GM21825 (cell line): ENCODE results near the gene SOD1.
"Not testable (repeated sequence)": the region's sequence is repeated elsewhere in the genome, so short reads cannot be mapped to it uniquely, and the experiment has no call there.

Experiments
- ATAC-seq: cut with Tn5 transposase; IDR thresholded peaks from one replicate; pipeline ENCODE4 v1.9.1; 2021; ENCODE audit warnings: mild to moderate bottlenecking, moderate library complexity; ENCODE audit not compliant: unreplicated experiment

The SOD1 gene

DNA sequence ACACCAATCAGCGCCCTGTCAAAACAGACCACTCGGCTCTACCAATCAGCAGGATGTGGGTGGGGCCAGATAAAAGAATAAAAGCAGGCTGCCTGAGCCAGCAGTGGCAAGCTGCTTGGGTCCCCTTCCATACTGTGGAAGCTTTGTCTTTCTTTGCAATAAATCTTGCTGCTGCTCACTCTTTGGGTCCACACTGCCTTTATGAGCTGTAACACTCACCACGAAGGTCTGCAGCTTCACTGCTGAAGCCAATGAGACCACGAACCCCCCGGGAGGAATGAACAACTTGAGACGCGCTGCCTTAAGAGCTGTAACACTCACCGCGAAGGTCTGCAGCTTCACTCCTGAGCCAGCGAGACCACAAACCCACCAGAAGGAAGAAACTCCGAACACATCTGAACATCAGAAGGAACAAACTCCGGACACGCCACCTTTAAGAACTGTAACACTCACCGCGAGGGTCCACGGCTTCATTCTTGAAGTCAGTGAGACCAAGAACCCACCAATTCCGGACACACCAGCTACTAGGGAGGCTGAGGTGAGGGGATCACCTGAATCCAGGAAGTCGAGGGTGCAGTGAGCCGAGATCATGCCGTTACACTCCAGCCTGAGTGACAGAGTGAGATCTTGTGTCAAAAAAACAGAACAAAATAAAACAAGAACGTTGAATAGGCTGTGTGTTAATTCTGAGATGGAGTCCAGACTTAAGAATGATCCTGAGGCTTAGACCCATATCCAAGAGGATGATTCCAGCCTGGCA lies 4.5 kb upstream of the SOD1 start:
- not testable (repeated sequence) for ATAC-seq

DNA sequence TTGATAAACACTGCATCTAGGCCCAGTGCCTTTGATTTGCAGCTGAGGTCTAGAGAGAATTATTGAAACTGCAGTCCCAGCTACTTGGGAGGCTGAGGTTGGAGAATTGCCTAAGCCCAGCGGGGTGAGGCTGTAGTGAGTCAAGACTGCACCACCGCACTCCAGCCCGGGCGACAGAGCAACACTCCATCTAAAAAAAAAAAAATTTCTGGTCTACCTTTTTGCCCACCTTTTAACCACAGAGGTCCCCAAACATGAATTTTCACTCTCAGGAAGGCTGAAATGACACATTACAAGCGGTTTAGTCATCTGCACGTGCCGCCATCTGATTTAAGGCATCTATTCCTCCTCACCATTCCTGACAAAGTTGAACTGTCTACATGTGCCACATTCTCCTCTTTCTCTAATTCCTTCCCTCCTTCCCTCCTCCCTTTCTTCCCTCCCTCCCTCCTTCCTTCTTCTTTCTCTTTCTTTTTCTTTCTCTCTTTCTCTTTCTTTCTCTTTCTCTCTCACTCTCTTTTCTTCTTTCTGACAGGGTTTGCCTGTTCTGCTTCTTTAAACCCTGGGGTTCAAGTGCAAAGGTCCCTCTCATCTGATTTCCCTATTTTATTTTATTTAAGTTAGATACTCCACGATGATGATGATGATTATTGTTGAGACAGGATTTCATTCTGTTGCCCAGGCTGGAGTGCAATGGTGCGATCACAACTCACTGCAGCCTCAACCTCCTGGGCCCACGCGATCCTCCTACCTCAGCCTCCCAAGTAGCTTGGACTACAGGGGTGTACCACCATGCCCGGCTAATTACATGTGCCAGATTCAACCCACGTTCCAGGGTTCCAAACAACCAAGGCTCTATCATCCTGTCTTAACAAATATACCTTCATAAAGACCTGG lies 3.0 kb upstream of the SOD1 start:
- ATAC-seq: no peak

DNA sequence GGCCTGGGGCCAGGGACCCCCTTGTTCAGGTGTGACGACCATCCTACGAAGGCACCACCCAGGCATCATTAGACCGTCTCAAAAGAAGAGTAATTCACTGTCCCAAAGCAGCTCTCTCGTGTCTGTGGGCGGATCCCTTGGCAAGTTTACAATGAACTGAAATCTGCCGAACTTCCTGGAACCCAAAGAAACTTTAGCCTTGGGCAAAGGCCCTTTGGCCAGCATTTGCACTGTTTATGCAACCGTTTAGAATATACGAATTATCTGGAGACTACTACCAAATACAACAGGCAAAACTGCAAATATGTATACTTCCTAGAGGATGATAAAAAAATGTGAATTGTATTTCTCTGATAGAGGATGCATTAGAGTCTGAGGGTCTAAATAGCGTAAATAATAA lies 1.4 kb upstream of the SOD1 start:
- no peak for ATAC-seq

DNA sequence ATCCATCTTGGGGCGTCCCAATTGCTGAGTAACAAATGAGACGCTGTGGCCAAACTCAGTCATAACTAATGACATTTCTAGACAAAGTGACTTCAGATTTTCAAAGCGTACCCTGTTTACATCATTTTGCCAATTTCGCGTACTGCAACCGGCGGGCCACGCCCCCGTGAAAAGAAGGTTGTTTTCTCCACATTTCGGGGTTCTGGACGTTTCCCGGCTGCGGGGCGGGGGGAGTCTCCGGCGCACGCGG lies 282 bp upstream of the SOD1 start:
- no peak for ATAC-seq

DNA sequence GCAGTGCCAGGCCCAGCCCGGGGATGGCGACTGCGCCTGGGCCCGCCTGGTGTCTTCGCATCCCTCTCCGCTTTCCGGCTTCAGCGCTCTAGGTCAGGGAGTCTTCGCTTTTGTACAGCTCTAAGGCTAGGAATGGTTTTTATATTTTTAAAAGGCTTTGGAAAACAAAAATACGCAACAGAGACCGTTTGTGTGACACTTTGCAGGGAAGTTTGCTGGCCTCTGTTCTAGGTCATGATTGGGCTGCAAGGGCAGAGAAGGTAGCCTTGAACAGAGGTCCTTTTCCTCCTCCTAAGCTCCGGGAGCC lies 719 bp downstream of the SOD1 start:
- peak; percentile 31 for ATAC-seq

DNA sequence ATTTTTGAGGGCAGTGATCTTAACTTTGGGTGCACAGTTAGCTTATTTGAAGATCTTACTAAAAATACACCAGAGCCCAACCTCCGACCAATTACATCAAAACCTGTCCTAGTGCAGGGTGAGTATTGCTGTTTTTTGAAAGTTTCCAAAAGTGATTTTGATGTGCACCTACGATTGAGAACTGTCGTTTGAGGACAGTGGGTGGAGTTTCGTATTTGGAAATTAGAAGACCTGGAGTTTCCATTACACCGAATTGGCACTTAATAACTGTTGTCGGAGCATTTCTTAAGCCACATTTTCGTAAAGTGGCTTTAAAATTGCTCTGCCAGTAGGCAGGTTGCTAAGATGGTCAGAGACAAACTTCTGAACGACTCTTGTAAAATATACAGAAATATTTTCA lies 1.1 kb downstream of the SOD1 start:
- no peak for ATAC-seq

DNA sequence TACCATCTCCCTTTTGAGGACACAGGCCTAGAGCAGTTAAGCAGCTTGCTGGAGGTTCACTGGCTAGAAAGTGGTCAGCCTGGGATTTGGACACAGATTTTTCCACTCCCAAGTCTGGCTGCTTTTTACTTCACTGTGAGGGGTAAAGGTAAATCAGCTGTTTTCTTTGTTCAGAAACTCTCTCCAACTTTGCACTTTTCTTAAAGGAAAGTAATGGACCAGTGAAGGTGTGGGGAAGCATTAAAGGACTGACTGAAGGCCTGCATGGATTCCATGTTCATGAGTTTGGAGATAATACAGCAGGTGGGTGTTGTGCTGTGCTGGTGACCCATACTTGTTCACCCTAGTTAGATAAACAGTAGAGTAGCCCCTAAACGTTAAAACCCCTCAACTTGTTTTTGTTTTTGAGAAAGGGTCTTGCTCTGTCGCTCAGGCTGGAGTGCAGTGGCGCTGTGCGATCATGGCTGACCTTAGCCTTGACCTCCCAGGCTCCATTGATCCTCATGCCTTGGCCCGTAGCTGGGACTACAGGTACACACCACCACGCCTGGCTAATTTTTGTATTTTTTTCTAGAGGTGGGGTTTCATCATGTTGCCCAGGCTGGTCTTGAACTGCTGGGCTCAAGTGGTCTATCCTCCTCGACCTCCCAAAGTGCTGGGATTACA lies 4.2 kb downstream of the SOD1 start:
- ATAC-seq: no peak

DNA sequence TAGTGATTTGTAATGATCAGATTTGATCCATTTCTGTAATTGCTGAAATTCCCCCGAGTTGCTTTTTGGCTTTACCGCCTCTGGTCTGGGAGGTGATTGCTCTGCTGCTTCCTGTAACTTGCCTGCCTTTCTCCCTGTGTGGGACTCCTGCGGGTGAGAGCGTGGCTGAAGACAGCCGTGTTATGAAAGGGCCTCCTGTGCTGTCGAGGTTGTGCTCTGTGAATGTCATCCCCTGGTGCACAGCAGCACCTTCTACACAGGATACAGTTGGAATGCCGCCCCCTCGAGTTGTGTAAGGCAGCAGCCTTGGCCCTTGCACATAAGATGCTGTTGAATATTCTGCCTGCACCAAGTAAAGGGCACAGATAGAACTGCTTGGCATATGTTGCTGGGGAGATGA lies 5.9 kb downstream of the SOD1 start:
- ATAC-seq: no peak

DNA sequence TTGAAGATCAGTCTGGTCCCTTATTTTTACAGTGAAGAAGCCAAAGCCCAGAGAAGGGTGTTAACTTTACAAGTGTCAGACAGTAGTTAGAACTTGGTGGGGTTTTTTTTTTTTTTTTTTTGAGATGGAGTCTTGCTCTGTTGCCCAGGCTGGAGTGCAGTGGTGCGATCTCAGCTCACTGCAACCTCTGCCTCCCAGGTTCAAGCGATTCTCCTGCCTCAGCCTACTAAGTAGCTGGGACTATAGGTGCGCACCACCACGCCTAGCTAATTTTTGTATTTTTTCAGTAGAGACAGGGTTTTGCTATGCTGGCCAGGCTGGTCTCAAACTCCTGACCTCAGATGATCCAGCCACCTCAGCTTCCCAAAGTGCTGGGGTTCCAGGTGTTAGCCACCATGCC lies 6.4 kb downstream of the SOD1 start:
- not testable (repeated sequence) for ATAC-seq

DNA sequence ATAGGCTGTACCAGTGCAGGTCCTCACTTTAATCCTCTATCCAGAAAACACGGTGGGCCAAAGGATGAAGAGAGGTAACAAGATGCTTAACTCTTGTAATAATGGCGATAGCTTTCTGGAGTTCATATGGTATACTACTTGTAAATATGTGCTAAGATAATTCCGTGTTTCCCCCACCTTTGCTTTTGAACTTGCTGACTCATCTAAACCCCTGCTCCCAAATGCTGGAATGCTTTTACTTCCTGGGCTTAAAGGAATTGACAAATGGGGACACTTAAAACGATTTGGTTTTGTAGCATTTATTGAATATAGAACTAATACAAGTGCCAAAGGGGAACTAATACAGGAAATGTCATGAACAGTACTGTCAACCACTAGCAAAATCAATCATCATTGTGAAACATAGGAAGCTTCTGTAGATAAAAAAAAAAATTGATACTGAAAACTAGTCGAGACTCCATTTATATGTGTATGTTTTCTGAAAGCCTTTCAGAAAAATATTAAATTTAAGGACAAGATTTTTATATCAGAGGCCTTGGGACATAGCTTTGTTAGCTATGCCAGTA lies 7.0 kb downstream of the SOD1 start:
- no peak for ATAC-seq

DNA sequence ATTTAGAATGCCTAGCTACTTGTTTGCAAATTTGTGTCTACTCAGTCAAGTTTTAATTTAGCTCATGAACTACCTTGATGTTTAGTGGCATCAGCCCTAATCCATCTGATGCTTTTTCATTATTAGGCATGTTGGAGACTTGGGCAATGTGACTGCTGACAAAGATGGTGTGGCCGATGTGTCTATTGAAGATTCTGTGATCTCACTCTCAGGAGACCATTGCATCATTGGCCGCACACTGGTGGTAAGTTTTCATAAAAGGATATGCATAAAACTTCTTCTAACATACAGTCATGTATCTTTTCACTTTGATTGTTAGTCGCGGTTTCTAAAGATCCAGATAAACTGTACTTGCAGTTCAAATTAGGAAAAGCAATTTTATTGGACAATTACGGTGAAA lies 7.6 kb downstream of the SOD1 start:
- no peak for ATAC-seq

DNA sequence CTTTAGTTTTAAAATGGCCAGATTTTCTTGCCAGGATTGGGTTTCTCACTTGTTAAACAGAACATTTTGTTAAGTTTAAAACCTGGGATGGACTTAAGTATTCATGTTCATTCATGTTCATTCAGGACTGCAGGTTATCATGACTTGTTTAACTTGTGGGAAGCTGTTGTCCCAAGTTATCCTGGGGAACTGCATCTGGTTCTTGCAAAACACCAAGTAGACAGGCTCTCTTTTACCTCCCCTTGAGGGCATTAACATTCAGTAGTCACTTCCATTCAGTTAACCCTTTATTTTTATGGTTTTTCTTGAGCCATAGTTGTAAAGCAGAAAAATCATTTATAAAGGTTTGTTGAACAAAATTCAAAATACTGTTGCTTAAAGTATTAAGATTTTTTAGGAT lies 8.1 kb downstream of the SOD1 start:
- no peak for ATAC-seq

DNA sequence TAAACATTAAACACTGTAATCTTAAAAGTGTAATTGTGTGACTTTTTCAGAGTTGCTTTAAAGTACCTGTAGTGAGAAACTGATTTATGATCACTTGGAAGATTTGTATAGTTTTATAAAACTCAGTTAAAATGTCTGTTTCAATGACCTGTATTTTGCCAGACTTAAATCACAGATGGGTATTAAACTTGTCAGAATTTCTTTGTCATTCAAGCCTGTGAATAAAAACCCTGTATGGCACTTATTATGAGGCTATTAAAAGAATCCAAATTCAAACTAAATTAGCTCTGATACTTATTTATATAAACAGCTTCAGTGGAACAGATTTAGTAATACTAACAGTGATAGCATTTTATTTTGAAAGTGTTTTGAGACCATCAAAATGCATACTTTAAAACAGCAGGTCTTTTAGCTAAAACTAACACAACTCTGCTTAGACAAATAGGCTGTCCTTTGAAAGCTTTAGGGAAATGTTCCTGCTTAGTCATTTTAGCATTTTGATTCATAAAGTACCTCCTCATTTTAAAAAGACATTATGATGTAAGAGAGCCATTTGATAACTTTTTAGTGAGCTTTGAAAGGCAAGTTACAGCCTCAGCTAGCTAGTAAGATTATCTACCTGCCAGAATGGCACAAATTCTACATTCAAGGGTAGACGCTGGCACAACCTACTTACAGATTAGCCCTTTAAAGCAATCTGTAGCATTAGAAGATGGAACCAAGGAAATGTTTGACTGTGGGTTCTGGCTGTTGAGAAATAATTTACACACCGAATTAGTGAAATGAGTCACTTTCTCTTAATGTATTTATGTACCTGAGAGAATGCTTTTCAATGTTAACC lies 9.4 kb downstream of the SOD1 start:
- ATAC-seq: no peak

DNA sequence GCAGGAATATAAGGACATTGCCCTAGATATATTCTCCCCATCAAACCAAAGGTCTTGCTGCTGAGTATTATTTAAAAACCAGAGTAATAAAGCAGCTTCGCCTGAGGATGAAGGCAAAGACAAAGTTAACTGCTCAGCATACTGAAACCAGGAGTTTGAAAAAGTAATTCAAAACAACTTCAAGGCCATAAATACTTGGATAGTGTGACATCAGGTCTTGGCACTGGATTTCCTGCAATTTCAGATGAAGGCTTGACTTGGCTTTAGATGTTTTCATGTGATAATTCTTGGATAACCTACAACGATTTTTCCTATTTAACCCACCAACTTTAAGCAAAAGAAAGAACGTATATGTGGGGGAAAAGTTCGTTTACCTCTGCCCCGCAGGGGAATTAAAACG lies 10.6 kb downstream of the SOD1 start:
- ATAC-seq: no peak

DNA sequence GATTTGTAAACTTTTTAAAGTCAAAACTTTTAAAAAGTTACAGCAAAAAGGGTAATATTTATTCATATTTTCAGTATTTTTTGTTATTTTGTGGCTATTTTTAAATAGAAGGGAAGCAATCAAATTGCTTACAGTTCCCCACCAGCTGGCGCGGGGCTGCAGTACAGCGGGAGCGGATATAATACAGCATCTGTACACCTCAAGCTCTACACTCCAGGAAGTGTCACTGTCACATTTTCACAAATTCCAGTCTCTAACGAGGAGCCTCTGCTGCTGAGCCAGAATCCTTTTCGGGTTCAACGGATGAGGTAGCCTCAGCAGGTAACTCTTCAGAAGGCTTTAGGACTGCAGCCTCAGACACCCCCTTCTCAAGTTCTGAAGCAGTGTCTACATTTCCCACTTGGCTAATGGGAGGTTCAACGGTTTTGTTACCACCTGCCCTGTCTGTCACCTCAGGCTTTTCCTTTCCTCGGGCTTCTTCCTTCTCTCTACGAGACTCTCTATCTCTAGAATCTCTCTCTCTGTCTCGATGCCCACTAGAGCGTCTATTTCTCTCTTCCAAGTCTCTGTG lies 11.7 kb downstream of the SOD1 start:
- no peak for ATAC-seq

DNA sequence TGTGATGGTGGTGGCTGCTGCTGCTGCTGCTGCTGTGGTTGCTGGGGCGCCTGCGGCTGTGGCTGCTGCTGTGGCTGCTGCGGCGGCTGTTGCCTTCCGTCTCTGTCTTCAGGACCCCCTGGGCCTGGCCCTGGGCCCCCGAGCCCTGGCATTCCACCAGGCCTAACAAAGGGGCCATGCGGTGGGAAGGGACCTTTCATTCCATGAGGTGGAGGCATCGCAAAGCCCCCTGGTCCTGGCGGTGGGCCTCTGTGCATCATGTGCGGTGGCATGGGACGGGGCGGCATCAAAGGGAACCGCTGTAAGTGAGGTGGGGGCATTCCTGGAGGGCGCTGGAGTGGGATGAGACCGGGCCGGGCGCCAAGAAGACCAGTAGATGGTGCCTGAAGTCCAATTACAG lies 12.4 kb downstream of the SOD1 start:
- no peak for ATAC-seq

DNA sequence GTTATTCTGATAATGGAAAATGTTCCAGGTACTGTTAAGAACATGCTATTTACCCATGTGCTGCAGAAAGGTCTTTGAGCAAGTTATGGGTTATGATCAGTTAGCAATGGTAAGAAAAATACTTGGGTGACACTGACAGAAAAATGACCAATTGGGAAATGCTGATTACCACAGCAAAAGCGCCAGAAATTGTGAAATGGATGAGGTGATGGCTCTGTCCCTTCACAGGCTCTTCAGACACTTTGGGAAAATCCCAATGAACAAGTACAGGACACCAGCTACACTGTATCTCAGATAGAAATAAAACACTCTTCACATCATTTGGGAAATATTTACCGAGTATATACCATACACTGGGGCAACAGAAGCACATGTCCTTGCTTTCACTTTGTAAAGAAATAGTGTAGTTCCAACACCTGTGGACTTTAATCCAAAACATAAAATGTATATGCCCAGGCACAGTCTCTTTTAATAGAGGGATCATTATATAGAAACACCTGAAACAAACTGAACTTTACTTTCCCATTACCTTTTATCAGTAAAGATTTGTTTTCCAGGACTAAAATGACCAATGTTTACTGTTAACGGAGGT lies 13.9 kb downstream of the SOD1 start:
- no peak for ATAC-seq

DNA sequence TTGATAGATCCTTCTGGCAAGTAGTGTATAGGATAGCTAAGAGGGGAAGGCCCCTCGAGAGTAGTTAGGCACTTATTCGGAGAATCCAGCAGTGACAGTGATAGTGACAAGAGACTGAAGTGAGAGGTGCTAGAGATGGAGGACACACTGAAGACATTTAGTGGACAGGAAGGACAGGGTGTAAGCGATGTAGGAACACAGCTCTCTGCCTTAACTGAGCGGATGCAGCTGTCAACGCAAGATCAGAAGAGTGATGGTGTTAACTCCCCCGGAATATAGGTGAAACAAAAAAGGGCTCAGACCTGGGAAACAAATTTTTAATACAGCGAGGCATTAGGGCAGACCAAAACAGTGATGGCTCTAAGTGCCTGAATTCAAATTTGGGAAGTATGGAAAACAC lies 15.8 kb downstream of the SOD1 start:
- ATAC-seq: no peak

DNA sequence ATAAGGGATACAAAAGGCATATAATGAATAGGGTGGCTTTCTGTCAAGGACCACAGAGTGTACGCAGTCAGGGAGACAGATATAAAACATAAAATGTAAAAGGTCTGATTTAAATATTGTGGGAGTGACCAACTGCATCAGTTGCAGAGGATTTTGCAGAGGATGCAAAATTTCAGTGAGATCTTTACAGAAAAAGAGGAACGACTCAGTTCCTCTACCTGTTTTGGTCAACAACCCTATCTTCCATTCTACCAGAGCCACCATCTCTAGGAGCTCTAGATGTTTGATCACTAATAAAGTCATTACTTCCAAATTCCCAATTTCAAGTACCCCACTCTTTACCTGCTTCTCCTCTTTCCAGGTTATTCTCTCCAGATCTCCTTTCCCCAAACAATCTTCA lies 16.5 kb downstream of the SOD1 start:
- ATAC-seq: no peak

DNA sequence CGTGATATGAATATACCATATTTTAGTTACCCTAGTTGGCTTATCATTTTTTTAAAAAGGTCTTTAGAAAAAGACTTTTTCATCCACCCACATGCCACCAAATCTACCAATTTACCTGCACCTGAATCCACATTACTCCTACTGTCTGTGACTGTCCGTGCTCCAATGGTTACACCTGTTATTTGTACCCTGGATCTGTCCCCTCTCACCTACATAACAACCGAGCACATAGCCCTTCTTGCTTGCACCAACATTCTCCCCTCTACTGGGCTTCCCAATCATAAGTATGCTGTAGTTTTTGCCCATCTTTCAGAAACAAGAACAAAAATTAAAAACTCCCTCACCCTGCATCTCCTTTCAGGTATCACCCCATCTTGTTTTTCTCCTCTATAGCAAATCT lies 17.6 kb downstream of the SOD1 start:
- ATAC-seq: no peak
